Neural cell (in vitro differentiated cells): ENCODE data around the gene PNPLA1. TPM values are rescaled to one million over a fixed set of nuclear protein-coding genes. Genes with fewer than 3 reads are reported as not detected.

Source experiments
- H2AFZ ChIP-seq: fragments of 200-600, 300-800 bp; sonication (generic), shearing (Covaris generic); 2 replicates; pipeline ENCODE4 v1.6.0; 2014; ENCODE audit warnings: low read depth, mild to moderate bottlenecking, antibody characterized with exemption, low read length, moderate library complexity
- H3F3A ChIP-seq: fragments of 200-600 bp; shearing (Covaris generic); 2 replicates; pipeline ENCODE4 v1.6.1; 2016; ENCODE audit warnings: mild to moderate bottlenecking, moderate library complexity, mixed read lengths, antibody characterized with exemption, low read length; ENCODE audit not compliant: insufficient read depth, poor library complexity, severe bottlenecking
- H3K27ac ChIP-seq: fragments of 200-600, 300-800 bp; sonication (generic), shearing (Covaris generic); 2 replicates; pipeline ENCODE4 v1.5.1; 2014; ENCODE audit warnings: mild to moderate bottlenecking, low read length, moderate library complexity
- H3K27me3 ChIP-seq: fragments of 300-800, 200-600 bp; sonication (generic), shearing (Covaris generic); 2 replicates; pipeline ENCODE4 v1.6.0; 2014; ENCODE audit warnings: mild to moderate bottlenecking, low read depth, low read length, moderate library complexity; ENCODE audit not compliant: insufficient read depth
- H3K36me3 ChIP-seq: fragments of 300-800, 200-600 bp; sonication (generic), shearing (Covaris generic); 2 replicates; pipeline ENCODE4 v1.5.1; 2014; ENCODE audit warnings: mild to moderate bottlenecking, antibody characterized with exemption, low read length, moderate library complexity; ENCODE audit not compliant: insufficient read depth
- H3K4me2 ChIP-seq: fragments of 300-800, 200-600 bp; sonication (generic), shearing (Covaris generic); 2 replicates; pipeline ENCODE4 v1.6.0; 2014; ENCODE audit warnings: mild to moderate bottlenecking, low read length
- H3K4me3 ChIP-seq: fragments of 300-800, 200-600 bp; sonication (generic), shearing (Covaris generic); 2 replicates; pipeline ENCODE4 v1.5.1; 2014; ENCODE audit warnings: mild to moderate bottlenecking, low read length, moderate library complexity
- H3K79me2 ChIP-seq: fragments of 200-600 bp; shearing (Covaris generic); replicated peaks from 2 replicates; pipeline ENCODE4 v1.6.0; 2014; ENCODE audit warnings: mild to moderate bottlenecking, low read length, moderate library complexity; ENCODE audit not compliant: insufficient read depth
- H3K9ac ChIP-seq: fragments of 300-800, 200-600 bp; sonication (generic), shearing (Covaris generic); 2 replicates; pipeline ENCODE4 v1.6.1; 2016; ENCODE audit warnings: mild to moderate bottlenecking, low read length, mixed read lengths
- H3K9me2 ChIP-seq: fragments of 200-600 bp; shearing (Covaris generic); 2 replicates; pipeline ENCODE4 v1.6.1; 2016; ENCODE audit warnings: mild to moderate bottlenecking, low read length, mixed read lengths; ENCODE audit not compliant: insufficient read depth
- H3K9me3 ChIP-seq: fragments of 200-600, 300-800 bp; sonication (generic), shearing (Covaris generic); 2 replicates; pipeline ENCODE4 v1.6.1; 2016; ENCODE audit warnings: mild to moderate bottlenecking, mixed run types, low read length, moderate library complexity, mixed read lengths
- H4K20me1 ChIP-seq: fragments of 200-600 bp; shearing (Covaris generic); 2 replicates; pipeline ENCODE4 v1.6.1; 2016; ENCODE audit warnings: mild to moderate bottlenecking, mixed run types; ENCODE audit not compliant: insufficient read depth
- EP300 ChIP-seq: fragments of 450-650 bp; conservative IDR thresholded peaks from 2 replicates; pipeline ENCODE4 v1.6.1; 2014; ENCODE audit warnings: antibody characterized with exemption, mild to moderate bottlenecking, moderate library complexity; ENCODE audit not compliant: poor library complexity, severe bottlenecking
- EZH2 ChIP-seq: fragments of 200-600, 300-800 bp; shearing (Covaris generic), sonication (generic); IDR thresholded peaks from 2 replicates; pipeline ENCODE4 v1.6.1; 2014; ENCODE audit warnings: antibody characterized with exemption, low read length, borderline replicate concordance, mild to moderate bottlenecking; ENCODE audit not compliant: insufficient read depth, poor library complexity, severe bottlenecking
- MXI1 ChIP-seq: fragments of 450-650 bp; conservative IDR thresholded peaks from 2 replicates; pipeline ENCODE4 v1.6.1; 2014; ENCODE audit warnings: antibody characterized with exemption, mild to moderate bottlenecking; ENCODE audit not compliant: poor library complexity, severe bottlenecking
- POLR2AphosphoS5 ChIP-seq: IDR thresholded peaks from 2 replicates; pipeline ENCODE4 v1.6.1; 2012
- RAD21 ChIP-seq: fragments of 450-650 bp; conservative IDR thresholded peaks from 2 replicates; pipeline ENCODE4 v1.6.1; 2014; ENCODE audit warnings: antibody characterized with exemption, mild to moderate bottlenecking, moderate library complexity
- REST ChIP-seq: IDR thresholded peaks from 2 replicates; pipeline ENCODE4 v1.6.1; 2012; ENCODE audit warnings: borderline replicate concordance
- SMC3 ChIP-seq: fragments of 450-650 bp; conservative IDR thresholded peaks from 2 replicates; pipeline ENCODE4 v1.6.1; 2014; ENCODE audit warnings: antibody characterized with exemption, mild to moderate bottlenecking, moderate library complexity; ENCODE audit not compliant: poor library complexity
- TAF1 ChIP-seq: IDR thresholded peaks from 2 replicates; pipeline ENCODE4 v1.6.1; 2012; ENCODE audit warnings: low read depth
- polyA plus RNA-seq: library from polyadenylated mRNA; depleted of rRNA; stranded (reverse); fragments of >200 nt; gene quantifications from 2 replicates; pipeline ENCODE4 v1.2.3, GENCODE V29; 2014
- TF ChIP-seq, protein P1 (sequence below): fragments of 450-650 bp; IDR thresholded peaks from 2 replicates; pipeline ENCODE4 v1.5.1; 2014; ENCODE audit warnings: antibody characterized with exemption, mild to moderate bottlenecking, moderate library complexity; ENCODE audit not compliant: poor library complexity, severe bottlenecking

The PNPLA1 gene
- polyA plus RNA-seq, 1 donor from 2014 or later: not detected

GRCh38 chr6:36235862-36236261 lies 34.0 kb upstream of the PNPLA1 start:
- no peaks in the 10 kb centered on the region for H3K9me2 ChIP-seq
- TF ChIP-seq RAD21 (no peak), SMC3 (no peak), EZH2 (no peak), MXI1 (no peak), REST (no peak), TAF1 (no peak), EP300 (no peak), POLR2AphosphoS5 (no peak)
- TF ChIP-seq, protein P1, sequence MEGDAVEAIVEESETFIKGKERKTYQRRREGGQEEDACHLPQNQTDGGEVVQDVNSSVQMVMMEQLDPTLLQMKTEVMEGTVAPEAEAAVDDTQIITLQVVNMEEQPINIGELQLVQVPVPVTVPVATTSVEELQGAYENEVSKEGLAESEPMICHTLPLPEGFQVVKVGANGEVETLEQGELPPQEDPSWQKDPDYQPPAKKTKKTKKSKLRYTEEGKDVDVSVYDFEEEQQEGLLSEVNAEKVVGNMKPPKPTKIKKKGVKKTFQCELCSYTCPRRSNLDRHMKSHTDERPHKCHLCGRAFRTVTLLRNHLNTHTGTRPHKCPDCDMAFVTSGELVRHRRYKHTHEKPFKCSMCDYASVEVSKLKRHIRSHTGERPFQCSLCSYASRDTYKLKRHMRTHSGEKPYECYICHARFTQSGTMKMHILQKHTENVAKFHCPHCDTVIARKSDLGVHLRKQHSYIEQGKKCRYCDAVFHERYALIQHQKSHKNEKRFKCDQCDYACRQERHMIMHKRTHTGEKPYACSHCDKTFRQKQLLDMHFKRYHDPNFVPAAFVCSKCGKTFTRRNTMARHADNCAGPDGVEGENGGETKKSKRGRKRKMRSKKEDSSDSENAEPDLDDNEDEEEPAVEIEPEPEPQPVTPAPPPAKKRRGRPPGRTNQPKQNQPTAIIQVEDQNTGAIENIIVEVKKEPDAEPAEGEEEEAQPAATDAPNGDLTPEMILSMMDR: no peak

GRCh38 chr6:36239774-36240173 lies 30.1 kb upstream of the PNPLA1 start:
- Histone ChIP-seq H3K27me3 (no peaks in the 10 kb centered on the region), H4K20me1 (no peaks in the 10 kb centered on the region), H3K79me2 (no peaks in the 10 kb centered on the region), H3F3A (no peaks in the 10 kb centered on the region), H3K36me3 (no peaks in the 10 kb centered on the region), H3K9me2 (no peaks in the 10 kb centered on the region), H3K27ac (no peak overlapping the region), H3K4me3 (no peak overlapping the region), H3K9ac (no peak overlapping the region), H3K4me2 (no peak overlapping the region), H3K9me3 (no peaks in the 10 kb centered on the region), H2AFZ (no peak overlapping the region)
- no peak for TF ChIP-seq SMC3
- no peak for TF ChIP-seq TAF1
- no peak for TF ChIP-seq EP300

More at GRCh38 chr6:36235862-36236261, 34.0 kb upstream of the PNPLA1 start:
- Histone ChIP-seq H3K9me3 (no peaks in the 10 kb centered on the region), H3K4me3 (no peak overlapping the region), H3K79me2 (no peaks in the 10 kb centered on the region), H3K27me3 (no peaks in the 10 kb centered on the region), H2AFZ (no peak overlapping the region), H3F3A (no peaks in the 10 kb centered on the region), H3K27ac (no peak overlapping the region), H3K4me2 (no peak overlapping the region), H3K36me3 (no peaks in the 10 kb centered on the region), H4K20me1 (no peaks in the 10 kb centered on the region), H3K9ac (no peak overlapping the region)

DNA sequence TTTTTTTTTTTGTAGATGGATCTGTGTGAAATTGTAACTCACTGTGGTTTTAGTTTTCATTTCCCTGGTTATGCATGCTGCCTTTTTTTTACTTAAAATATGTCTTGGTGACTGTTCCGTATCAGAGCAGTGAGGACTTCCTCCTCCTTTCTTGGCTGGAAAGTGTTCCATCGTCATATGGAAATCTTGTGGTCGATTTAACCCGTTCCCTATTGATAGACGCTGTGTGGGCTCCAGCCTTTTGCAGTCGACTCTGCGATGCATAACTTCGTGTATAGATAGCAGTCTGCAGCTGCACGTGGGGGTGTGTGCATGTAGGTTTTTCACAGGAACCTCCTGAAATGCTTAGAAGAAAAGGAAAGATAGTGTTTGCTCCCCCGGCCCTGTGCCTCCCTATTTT lies 28.1 kb upstream of the PNPLA1 start:
- Histone ChIP-seq H2AFZ (no peak overlapping the region), H3K4me2 (no peak overlapping the region)
- TF ChIP-seq EZH2 (no peak), REST (no peak), RAD21 (no peak), SMC3 (no peak), EP300 (no peak), MXI1 (no peak), POLR2AphosphoS5 (no peak), TAF1 (no peak)
- TF ChIP-seq, protein P1: no peak

More for the DNA sequence above, 28.1 kb upstream of the PNPLA1 start:
- Histone ChIP-seq H4K20me1 (no peaks in the 10 kb centered on the region), H3K9me2 (no peaks in the 10 kb centered on the region), H3K36me3 (no peaks in the 10 kb centered on the region), H3K9ac (no peak overlapping the region), H3K79me2 (no peaks in the 10 kb centered on the region), H3K27ac (no peak overlapping the region), H3K9me3 (no peaks in the 10 kb centered on the region), H3F3A (no peaks in the 10 kb centered on the region), H3K4me3 (no peak overlapping the region), H3K27me3 (no peaks in the 10 kb centered on the region)
